Astrocyte (in vitro differentiated cells and primary cell): Measurements from ENCODE around the gene TUSC1.

Source experiments
- EZH2 ChIP-seq: IDR thresholded peaks from 2 replicates; pipeline ENCODE4 v1.6.1; 2012; ENCODE audit warnings: mild to moderate bottlenecking, low read length, inconsistent platforms; ENCODE audit not compliant: insufficient read depth
- TF ChIP-seq, protein P1 (sequence below): IDR thresholded peaks from 2 replicates; pipeline ENCODE4 v1.5.1; 2011; ENCODE audit warnings: low read depth, mild to moderate bottlenecking, inconsistent platforms, low read length, moderate library complexity; ENCODE audit not compliant: insufficient read depth

DNA sequence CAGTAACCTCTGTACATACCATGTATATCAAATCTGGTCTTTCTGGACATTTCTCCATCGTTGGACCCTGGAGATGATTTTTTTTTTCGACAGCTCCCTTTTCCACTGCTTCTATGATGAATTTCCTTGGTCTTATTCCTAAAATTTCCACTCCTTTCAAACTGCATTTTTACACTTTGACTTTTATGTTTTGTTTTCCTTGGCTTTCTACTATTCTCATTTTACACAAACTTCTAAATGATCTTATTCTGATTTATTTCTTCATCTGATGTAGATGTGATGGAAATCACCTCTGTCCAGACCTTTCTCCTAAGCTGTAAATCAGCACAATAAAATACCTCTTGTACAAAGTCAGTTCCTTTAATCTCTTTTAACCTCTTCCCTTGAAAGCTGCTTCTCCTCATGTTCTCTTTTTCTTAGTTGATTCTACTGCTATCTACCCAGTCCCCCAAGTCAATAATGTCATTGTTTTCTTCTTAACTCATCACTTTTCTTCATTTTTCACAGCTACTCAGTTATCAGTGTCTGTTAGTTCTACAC lies 48.7 kb upstream of the TUSC1 start:
- TF ChIP-seq, protein P1, sequence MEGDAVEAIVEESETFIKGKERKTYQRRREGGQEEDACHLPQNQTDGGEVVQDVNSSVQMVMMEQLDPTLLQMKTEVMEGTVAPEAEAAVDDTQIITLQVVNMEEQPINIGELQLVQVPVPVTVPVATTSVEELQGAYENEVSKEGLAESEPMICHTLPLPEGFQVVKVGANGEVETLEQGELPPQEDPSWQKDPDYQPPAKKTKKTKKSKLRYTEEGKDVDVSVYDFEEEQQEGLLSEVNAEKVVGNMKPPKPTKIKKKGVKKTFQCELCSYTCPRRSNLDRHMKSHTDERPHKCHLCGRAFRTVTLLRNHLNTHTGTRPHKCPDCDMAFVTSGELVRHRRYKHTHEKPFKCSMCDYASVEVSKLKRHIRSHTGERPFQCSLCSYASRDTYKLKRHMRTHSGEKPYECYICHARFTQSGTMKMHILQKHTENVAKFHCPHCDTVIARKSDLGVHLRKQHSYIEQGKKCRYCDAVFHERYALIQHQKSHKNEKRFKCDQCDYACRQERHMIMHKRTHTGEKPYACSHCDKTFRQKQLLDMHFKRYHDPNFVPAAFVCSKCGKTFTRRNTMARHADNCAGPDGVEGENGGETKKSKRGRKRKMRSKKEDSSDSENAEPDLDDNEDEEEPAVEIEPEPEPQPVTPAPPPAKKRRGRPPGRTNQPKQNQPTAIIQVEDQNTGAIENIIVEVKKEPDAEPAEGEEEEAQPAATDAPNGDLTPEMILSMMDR: no peak
- TF ChIP-seq EZH2: no peak
